NCI-H524 treated with DMSO at 0.1 percent for 48 hours (cell line): Measurements from ENCODE around the gene SORCS3.

Experiments
- DNase-seq: peaks from one replicate; lab custom pipeline; 2025; lab: John Stamatoyannopoulos, UW

The SORCS3 gene

DNA sequence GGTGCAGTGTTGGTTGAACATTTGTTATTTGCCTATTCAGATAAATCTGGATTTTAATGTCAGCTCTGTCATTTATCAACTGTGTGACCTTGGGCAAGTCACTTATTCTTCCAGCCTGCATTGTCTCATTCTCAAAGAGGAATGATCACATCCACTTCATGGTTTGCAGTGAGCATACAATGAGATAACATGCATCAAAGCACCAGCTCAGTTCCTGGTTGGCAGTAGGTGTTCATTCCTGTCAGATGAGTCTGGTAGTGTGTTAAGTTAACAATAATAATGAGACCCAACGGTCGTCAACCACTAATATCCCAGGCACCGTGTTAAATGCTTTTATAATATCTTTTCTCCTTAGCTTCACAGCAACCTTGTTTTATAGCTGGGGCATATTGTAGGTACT, 137.3 kb downstream of the SORCS3 start:
- no peak for DNase-seq

DNA sequence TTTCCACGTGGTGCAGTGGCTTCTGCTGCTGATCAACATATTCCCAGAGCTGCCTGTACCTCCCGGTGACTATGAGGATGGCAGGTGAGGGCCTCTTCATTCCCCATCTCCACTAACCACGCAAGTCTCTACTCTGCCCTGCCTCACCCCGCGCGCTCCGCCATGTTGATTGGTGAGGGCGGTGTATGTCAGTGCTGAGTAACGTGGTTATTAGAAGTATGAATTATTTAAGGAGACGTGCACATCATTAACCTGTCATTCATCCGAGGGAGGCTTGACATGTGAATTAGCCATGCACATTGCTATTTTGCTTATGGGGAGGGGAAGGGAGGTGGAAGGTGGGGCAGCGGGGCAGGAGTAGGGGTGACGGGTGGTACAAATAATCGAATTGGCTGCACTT, 138.6 kb downstream of the SORCS3 start:
- DNase-seq, result no peak

DNA sequence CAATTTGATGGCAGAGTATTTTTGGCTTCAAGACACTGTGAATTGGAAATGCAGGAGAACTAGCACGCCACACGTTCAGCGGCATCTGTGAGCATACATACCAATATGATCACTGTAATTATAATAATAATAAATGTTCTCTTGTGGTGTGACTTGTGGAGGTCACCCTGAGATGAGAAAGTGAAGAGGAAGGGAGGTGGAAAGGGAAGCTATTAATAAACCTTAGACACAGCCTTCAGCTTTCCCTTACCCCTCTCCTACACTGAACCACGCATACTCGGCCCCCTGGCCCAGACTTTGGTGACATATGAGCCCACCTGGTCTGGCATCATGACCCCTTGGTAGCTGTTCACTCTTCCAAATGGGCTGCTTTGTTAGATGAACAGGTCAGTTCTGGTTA, 139.1 kb downstream of the SORCS3 start:
- DNase-seq, result no peak

DNA sequence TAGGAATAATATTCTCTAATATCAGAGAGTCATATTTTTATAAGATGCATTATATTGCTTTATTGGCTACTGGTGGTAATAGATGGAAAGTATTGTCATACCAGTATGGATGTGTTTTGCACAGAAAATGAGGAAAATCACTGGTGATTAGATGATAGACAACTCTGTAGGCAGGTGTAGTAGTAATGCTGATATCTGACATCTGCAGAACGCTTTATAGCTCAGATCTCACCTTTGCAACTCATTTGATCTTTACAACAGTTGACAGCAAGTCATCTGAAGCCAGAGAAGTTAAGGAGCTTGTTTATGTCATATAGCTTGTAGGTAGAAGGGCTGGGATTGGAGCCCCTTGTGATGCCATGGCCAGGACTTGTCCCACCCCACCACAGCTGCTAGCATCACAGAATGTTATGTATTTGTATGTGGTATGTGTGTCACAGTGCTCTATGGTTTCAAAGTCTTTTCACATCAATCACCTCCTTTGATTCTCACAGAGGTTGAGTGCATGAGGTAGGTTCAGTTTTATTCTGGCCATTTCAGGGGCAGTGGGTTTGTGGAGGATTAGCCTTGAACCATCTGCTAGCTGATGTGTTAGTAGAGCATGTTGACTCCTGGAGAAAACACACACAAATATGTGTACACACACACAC, 140.0 kb downstream of the SORCS3 start:
- DNase-seq, result no peak

DNA sequence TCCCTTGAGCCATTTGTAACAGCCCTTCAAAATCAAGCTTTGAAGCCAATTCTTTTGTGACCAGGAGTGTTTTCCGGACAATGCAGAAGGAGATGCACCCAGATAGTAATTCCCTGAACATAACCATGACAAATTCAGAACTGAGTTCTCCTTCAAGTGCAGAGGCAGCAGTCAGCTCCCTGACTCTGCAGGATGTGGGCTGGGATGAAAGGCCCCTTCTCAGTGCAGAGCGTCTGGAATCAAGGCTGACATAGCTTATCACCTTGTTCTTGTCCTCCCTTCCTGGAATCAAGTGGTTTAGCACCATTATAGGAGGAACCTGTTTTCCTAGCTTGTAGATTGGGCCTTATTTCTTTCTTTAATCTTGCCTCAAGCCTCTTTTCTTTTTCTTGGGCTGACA, 143.4 kb downstream of the SORCS3 start:
- no peak for DNase-seq

DNA sequence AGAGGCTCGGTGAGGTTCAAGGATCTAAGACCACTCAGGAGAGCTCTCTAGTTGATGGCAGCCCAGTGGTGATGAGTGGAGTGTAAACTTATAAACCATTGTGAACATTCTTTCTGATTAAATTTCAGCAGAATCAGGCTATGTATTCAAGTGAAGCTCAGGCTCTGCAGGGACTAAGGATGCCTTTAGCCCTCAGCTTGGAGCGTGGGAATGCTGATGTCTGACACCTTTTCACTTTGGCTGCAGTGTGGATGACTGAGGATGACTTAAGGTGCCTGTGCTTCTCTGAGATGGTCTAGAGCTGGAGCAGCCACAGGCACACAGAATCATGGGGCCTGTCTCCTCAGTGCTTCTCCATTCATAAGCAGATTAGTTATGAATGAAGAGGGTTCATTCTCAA, 150.4 kb downstream of the SORCS3 start:
- DNase-seq, result no peak

DNA sequence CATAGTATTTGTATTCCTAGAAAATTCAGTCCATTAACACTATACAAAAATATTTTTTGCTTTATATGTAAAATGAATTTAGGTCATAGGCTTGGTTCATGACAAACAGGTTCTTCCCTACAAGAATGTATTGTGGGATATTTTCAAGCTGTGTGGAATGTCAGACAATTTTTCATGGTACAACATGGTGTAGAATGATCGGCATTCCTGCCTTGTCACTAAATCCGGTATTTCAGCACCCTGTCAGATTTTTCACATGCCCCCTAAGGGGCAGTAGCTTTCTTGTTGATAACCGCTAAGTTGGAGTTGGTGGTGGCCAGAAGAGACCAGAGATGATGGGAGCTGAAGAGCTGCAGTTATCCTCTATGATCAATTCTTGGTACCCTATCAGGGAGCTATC, 154.3 kb downstream of the SORCS3 start:
- DNase-seq, result no peak

DNA sequence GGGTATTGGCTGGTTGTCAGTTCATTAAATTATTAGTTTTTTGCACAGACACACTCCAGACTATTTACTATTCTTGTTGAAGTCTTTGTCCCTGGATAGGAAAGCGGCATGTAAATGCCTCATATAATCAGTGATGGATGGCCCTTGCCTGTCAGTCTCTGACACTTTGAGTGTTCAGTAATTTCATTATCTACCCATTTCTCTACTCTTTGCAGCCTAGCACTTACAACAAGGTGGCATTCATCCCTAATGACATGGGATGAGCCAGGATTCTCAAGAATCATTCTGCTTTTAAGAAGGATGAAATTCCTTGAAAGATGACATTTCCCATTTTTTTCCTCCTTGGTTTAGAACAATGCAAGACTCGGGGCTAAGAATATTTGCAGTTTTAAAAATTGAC, 155.7 kb downstream of the SORCS3 start:
- no peak for DNase-seq

DNA sequence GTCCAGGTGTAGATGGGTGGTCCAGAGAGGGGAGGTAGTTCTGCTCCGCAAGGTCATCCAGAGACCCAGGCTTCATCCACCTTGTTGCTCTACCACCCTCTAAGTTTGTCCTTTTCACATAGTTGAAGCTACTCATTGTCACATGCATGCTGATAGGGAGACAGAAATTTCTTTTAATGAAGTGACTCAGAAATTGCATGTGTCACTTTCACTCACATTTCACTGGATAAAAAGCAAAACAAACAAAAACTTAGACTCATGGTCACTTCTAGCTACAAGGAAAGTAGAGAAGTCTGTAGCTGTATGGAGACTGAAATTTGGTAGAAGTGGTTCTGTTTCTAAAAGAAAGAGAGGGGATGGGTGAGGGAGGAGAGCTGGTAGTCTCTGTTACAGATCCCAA, 161.9 kb downstream of the SORCS3 start:
- no peak for DNase-seq

DNA sequence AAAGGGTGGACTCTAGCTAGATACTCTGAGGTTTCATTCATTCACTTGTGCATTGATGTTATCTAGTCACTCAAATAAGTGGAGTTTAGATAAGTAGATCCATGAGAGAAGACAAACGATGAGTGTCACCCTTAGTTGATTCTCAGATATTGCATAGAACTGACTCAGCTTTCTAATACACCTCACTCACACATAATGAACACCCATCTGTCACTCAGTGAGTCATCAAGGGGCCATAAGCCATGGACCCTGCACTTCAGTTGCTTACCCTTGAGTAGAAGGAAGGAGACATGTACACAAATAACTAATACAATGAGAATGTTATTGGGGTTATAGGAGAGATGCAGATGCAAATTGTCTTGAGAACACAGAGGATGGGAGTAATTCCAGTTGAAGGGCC, 163.8 kb downstream of the SORCS3 start:
- no peak for DNase-seq

DNA sequence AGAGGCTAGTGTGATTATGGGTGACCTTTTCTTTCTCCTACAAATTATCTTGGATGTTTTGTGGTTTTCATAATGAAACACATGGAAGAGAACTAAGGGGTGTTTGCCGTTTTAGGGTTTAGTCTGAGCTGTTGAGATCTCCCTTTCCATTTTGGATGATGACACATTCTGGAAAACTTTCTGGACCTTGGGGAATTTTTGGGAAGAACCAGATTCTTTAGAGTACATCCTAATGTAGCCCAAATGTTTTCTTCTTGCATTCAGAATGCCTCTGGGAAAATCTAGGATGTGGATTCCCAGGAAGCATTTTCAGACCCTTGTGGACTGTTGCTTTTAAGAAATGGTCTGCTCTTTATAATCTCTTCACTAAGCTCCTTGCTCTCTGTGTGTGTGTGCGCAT, 165.7 kb downstream of the SORCS3 start:
- no peak for DNase-seq

DNA sequence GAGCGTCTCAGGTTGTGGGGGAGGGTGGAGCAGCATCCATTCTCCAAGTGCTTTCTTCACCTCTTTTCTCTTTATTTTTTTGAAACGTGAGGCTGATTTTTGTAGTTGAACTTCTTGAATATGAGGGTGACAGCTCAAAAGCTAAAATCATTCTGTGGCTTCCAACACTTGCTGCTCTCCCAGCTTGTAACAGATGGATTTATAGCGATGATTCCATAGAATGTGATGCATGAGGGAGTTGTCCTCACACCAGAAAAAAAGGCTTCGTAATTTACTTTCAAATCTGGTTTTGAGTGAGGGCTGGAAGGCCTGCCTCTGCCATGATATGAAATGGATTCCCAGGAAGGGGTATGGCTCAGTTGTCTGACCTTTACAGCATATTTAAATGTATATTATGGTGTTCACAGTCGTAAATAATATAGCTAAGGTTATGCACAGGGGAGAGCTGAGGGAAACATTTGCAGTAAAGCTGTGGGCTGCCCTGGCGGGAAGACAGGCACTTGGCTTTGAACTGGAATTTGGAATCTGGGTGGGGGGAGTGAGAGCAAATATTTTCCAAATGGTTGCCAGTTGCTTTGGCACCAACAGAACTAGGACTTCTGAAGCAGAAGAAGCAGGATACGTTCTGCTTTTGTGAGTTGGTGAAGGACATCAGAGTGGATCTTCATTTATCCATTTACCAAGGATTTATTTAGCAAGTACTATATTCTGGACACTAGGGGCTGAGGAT, 166.7 kb downstream of the SORCS3 start:
- DNase-seq, result no peak

DNA sequence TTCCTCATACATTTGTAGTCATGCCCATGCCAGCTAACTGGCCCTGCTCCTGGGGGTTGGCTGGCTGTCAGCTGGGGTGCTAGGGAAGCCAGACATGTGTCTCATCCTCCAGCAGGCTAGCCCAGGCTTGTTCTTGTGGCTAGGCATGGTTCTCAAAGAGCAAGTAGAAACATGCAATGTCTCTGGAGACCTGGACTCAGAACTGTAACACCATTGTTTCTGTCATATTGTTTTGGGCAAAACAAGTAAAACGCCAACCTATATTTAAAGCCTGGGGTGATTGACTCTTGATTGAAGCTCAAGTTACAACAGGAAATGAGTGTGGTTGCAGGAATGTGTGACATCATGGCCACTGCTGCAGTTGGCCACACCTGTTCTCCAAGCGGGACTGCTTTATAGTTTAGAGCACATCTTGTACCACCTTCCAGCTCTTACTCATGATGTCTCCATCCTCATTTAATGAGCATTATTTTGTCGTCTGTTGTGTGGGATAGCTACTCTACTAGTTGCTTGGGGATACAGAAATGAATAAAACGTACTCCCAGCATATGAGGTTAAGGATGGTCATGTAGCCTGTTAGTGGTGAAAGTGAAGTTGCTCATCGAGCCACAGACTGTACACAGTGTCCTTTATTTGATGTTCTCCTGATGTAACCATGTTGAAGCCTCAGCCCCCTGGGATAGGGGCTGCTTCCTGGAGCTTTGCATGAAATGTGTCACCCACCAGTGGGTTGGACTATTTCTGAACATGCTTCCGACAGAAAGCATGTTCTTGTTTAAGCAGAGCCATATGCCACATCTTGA, 168.4 kb downstream of the SORCS3 start:
- DNase-seq, result no peak

DNA sequence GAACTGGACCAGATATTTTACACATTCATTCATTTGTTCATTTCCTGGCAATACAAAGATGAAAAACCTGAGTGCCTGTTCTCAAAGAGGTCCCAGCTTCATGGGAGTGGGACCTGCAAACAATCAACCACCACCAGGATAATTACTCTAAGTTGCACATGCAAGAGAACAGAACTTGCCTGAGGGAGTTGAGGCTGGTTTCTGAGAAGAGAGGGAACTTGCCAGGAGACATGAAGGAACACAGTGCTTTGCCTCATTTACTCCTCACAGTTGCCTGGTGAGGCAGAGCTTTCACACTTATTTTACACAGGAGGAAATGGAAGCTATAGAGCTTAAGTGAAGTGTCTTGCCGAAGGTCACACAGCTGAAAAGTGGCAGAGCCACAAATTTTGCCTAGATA, 170.1 kb downstream of the SORCS3 start:
- no peak for DNase-seq

DNA sequence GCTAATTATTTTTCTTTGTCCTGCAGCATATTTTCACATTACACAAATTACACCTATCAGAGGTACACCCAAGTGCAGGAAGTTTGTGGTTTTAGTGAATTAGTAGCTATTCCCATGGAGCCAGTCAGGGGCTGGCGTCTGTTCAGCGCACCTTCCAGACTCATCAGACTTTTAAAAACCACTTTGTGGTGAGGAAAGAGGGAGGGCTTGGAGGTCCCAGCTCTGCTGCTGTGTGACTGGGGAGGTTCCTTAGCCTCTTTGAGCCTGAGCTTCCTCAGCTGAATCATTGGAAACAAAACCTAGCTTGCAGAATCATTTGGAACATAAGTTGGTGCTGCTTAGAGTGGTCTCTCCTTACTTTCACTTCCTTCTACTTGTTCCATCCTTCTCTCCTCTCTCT, 175.4 kb downstream of the SORCS3 start:
- no peak for DNase-seq

DNA sequence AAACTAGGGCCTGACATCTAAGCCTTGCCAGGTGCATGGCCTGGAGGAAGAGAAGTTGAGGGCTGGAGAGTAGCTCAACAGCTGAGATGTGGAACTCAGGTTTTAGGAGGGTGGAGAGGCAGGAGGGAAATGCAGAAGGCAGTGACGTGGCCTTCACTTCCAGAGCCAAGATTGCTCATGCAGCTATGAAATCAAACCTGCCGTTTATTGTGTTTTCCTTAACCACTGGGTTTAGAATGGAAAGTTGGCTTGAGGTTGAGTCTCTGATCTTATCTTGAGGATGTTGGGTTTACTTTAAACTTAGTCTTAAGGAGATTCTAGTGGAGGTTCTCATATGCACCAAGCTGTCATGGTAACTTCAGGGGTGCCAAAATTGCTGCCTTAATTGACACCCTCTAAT, 178.6 kb downstream of the SORCS3 start:
- no peak for DNase-seq

DNA sequence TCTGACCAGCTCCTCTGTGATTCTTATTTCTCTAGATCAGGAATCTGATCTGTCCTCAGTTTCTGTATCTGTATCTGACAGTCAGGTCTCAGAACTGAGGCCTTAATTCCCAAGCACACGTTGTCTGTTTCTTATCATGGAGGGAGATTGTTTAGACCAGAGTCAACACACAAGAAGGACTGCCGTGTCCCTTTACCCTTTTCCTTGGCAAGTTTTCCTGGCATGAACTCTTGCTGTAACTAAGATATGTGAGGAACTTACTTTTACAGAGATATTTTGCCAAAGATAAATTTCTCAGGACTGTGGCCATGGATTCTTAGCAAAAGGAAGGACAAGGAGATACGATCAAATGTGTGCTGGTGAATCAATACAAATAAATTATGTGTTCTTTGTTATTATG, 181.0 kb downstream of the SORCS3 start:
- DNase-seq, result no peak

DNA sequence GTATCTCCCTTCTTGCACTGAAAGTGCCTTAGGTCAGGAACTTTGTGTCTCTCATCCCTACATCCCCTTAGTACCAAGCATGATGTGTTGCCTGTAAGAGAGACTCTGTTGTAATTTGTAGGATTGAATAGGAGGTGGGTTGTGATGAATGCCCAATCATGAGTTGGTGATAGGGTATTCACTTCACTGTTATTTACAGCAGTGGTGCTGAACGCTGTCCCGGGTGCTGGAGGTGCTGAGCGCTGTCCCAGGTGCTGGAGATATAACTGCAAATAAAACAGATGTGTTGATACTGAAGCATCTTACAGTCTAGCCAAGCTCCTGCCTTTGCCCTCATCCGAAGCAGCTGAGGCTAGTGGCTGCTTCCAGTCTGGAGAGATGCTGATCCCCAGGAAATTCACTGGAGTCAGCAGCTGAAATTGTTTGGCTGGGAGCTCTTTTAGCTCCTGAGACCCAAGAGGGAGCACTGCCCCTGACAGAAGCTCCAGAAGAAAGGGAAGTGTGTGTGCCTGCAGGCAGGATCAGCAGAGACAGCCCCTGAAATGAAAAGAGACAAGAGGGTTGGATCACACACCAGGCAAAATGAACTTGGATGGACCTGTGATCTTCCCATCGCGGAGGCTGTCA, 183.4 kb downstream of the SORCS3 start:
- no peak for DNase-seq

DNA sequence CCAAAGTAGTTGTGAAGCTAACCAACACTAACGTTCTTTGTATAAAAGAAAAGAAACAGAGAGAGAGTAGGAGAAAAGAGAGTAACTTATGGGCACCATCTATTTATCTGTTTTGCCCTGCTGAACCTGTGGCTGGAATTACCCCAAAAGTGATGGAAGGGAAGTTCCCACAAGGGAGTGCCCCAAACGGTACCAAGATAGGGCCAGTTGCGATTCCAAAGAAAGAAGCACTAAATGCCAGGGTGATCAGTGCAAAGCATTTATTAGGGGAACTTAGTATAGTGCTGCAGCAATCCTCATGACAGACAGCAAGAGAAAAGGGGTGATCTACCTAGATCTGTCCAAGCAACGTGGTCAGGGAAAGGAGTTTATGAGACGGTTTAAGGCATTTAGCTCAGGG, 190.2 kb downstream of the SORCS3 start:
- no peak for DNase-seq

DNA sequence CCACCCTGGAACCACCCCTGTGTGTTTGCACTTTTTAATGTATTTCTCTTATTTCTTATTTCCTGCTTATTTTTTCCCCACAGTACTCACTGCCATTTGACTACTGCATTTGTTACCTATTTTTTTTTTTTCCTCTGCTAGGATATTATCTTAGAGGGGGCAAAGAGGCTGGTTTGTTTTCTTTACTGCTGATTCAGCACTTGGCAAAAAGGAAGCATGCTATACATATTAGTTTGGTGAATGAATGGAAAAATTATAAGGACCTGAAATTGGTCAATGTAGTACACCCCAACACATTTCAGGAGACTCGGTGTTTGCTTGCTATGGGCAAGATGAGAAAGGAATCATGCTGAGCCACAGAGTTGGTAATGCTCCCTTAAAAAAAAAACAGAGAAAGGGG, 193.5 kb downstream of the SORCS3 start:
- DNase-seq, result no peak

DNA sequence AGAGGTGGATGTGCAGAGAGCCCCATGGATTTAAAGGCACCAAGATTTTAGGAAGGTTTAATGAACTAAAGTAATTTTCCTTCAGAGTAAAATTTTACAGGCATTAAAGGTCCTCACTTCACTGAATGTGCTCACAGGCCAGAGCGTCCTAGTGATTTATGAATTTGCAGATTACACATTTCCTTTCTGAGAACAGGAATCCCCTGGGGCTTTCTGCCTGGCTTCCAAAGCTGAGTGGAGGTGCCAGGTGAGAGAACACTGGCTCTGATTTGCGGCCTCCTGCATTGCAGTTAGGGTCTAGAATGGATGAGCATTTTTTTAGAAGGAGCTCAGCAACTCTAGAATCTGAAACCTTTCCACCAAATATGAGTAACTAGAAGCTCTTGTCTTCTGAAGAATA, 194.3 kb downstream of the SORCS3 start:
- no peak for DNase-seq

DNA sequence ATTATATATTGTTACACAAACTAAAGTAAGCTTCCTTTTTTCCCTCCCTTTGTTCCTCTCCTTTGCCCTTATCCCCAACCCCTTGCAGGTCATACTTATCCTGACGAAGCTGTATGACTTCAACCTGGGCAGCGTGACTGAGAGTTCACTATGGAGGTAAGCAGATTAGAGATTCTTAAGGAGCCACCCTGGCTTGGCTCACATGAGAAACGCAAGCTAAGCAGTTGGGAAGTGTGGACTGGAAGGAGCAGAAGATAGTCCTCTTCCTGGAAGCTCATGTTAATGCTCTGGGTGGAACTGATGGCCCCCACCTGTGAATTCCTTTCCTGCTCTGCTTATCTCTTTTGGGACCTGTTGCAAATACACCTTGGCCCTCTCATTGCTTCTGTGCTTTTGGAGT, 201.6 kb downstream of the SORCS3 start:
- no peak for DNase-seq

DNA sequence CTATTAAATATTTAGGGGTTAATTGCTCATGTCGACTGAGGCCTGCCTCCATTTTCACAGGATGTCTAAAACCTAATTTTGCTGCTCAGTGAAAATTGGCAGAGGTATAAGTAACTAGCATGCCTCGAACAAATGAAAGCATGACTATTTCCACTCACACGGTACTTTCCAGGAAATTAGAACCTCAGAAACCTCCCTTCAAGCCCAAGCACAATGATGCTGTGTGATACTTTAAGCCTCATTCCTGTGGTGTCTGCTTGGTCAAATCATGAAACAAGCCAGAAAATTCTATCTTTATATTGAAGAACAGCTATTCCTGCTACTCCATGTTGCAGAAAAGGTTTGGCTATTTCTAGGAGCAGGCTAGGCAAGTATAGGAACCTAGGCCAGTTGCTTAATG, 203.0 kb downstream of the SORCS3 start:
- DNase-seq, result no peak
